Loucy (cell line): Measurements from ENCODE around the gene AMBRA1.

Experiments used
- EZH2phosphoT487 ChIP-seq: fragments of 200-600 bp; IDR thresholded peaks from 2 replicates; pipeline ENCODE4 v1.6.1; 2018; ENCODE audit warnings: antibody characterized with exemption, mild to moderate bottlenecking, moderate library complexity, borderline replicate concordance
- TF ChIP-seq, protein P1 (sequence below): fragments of 200-600 bp; sonication (generic); conservative IDR thresholded peaks from 2 replicates; pipeline ENCODE4 v1.5.1; 2014; ENCODE audit warnings: mild to moderate bottlenecking, antibody characterized with exemption, low read length

DNA sequence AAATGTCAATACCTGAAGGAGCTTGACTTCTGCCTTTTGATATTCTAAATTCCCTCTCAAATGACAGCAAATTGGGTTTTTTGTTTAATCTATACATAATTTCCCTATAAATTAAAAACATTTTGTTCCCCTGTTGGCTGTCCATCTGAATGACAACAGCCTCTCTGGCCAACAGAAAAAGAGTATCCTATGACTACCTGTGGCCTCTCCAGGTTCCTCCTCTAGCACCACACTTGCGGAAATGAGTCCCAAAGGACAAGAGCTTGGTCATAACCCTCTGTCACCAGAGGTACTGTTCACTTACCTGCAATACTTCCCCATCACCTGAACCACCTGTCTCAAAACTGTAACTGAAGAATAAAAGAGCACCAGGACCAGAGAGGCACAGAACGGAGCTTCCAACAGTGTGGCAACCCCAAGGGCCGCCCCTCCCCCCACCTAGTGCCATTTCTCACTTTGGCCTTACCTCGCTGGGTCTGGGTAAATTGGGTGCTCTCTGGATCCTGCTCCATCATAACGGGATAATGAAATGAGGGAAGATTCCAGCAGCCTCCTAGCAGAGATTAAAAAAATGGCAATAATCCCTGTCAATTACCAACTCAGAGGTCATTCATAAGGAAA is 81.5 kb downstream of the AMBRA1 start:
- TF ChIP-seq EZH2phosphoT487, result no peak
- TF ChIP-seq, protein P1, sequence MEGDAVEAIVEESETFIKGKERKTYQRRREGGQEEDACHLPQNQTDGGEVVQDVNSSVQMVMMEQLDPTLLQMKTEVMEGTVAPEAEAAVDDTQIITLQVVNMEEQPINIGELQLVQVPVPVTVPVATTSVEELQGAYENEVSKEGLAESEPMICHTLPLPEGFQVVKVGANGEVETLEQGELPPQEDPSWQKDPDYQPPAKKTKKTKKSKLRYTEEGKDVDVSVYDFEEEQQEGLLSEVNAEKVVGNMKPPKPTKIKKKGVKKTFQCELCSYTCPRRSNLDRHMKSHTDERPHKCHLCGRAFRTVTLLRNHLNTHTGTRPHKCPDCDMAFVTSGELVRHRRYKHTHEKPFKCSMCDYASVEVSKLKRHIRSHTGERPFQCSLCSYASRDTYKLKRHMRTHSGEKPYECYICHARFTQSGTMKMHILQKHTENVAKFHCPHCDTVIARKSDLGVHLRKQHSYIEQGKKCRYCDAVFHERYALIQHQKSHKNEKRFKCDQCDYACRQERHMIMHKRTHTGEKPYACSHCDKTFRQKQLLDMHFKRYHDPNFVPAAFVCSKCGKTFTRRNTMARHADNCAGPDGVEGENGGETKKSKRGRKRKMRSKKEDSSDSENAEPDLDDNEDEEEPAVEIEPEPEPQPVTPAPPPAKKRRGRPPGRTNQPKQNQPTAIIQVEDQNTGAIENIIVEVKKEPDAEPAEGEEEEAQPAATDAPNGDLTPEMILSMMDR, result no peak
